HEK293 (cell line): ENCODE data around the gene LHFPL5.
A peak's percentile ranks its signal among the peaks of the same experiment; 100 is the strongest.

ENCODE experiments used
- CTCF ChIA-PET: fragments of 350-600 bp; formaldehyde crosslinking; extraction: SDS; loops from one replicate; lab custom pipeline; 2021; ENCODE audit warnings: antibody characterized with exemption; lab: Yijun Ruan, JAX
- POLR2A ChIA-PET: fragments of 300-600 bp; formaldehyde crosslinking; extraction: SDS; loops from one replicate; lab custom pipeline; 2020; ENCODE audit warnings: antibody characterized with exemption, inconsistent platforms; lab: Yijun Ruan, JAX
- H3K27ac ChIP-seq: fragments of 200-500 bp; sonication (Bioruptor generic); 2 replicates; pipeline ENCODE4 v1.5.1; 2014; ENCODE audit warnings: low read depth, low read length, control low read depth, inconsistent platforms; ENCODE audit errors: extremely low read depth
- H3K36me3 ChIP-seq, 2 experiments: fragments of 200-500 bp in 1 of 2; sonication (Bioruptor generic) in 1 of 2; 1 replicate in 1 of 2; 2 replicates in 1 of 2; pipeline ENCODE4 v1.5.1; 2014 to 2017; ENCODE audit warnings: inconsistent platforms in 2 of 2, low read length in 2 of 2; ENCODE audit not compliant: control insufficient read depth in 2 of 2, insufficient read depth in 1 of 2
- H3K4me1 ChIP-seq: fragments of 200-500 bp; sonication (Bioruptor generic); 2 replicates; pipeline ENCODE4 v1.5.1; 2014; ENCODE audit warnings: mild to moderate bottlenecking, low read length, inconsistent platforms; ENCODE audit not compliant: control insufficient read depth, insufficient read depth
- H3K4me3 ChIP-seq: 2 replicates; pipeline ENCODE4 v1.5.1; 2011; ENCODE audit warnings: low read depth, mild to moderate bottlenecking, control low read depth, low read length, moderate library complexity
- H3K9me3 ChIP-seq: fragments of 200-500 bp; sonication (Bioruptor generic); 2 replicates; pipeline ENCODE4 v1.5.1; 2014; ENCODE audit warnings: low read depth, low read length, inconsistent platforms; ENCODE audit not compliant: control insufficient read depth, insufficient read depth
- OSR2 ChIP-seq: fragments of 450-650 bp; formaldehyde crosslinking; IDR thresholded peaks from 2 replicates; pipeline ENCODE4 v1.5.1; 2016; ENCODE audit warnings: missing biosample characterization, missing genetic modification characterization
- RBAK ChIP-seq: fragments of 450-650 bp; formaldehyde crosslinking; IDR thresholded peaks from 2 replicates; pipeline ENCODE4 v1.5.1; 2016; ENCODE audit warnings: missing biosample characterization, missing genetic modification characterization
- ZBTB17 ChIP-seq: fragments of 450-650 bp; formaldehyde crosslinking; IDR thresholded peaks from 2 replicates; pipeline ENCODE4 v1.5.1; 2016; ENCODE audit warnings: missing biosample characterization, missing genetic modification characterization
- ZEB2 ChIP-seq: fragments of 450-650 bp; formaldehyde crosslinking; IDR thresholded peaks from 2 replicates; pipeline ENCODE4 v1.5.1; 2016; ENCODE audit warnings: missing biosample characterization, missing genetic modification characterization
- ZFHX2 ChIP-seq: fragments of 450-650 bp; formaldehyde crosslinking; conservative IDR thresholded peaks from 2 replicates; pipeline ENCODE4 v1.5.1; 2016; ENCODE audit warnings: missing biosample characterization, missing genetic modification characterization
- ZFP3 ChIP-seq: fragments of 450-650 bp; formaldehyde crosslinking; IDR thresholded peaks from 2 replicates; pipeline ENCODE4 v1.5.1; 2016; ENCODE audit warnings: low read depth, missing biosample characterization, missing genetic modification characterization
- ZNF184 ChIP-seq: fragments of 450-650 bp; IDR thresholded peaks from 2 replicates; pipeline ENCODE4 v1.5.1; 2018; ENCODE audit warnings: missing biosample characterization, mild to moderate bottlenecking, missing genetic modification characterization
- ZNF202 ChIP-seq: fragments of 450-650 bp; formaldehyde crosslinking; IDR thresholded peaks from 2 replicates; pipeline ENCODE4 v1.5.1; 2016; ENCODE audit warnings: missing biosample characterization, missing genetic modification characterization, borderline replicate concordance
- ZNF211 ChIP-seq: fragments of 450-650 bp; formaldehyde crosslinking; IDR thresholded peaks from 2 replicates; pipeline ENCODE4 v1.5.1; 2016; ENCODE audit warnings: low read depth, missing biosample characterization, missing genetic modification characterization
- ZNF239 ChIP-seq: fragments of 450-650 bp; formaldehyde crosslinking; IDR thresholded peaks from 2 replicates; pipeline ENCODE4 v1.5.1; 2016; ENCODE audit warnings: missing biosample characterization, missing genetic modification characterization
- ZNF362 ChIP-seq: fragments of 450-650 bp; formaldehyde crosslinking; IDR thresholded peaks from 2 replicates; pipeline ENCODE4 v1.5.1; 2016; ENCODE audit warnings: missing biosample characterization, missing genetic modification characterization
- ZNF366 ChIP-seq: fragments of 450-650 bp; formaldehyde crosslinking; conservative IDR thresholded peaks from 2 replicates; pipeline ENCODE4 v1.5.1; 2016; ENCODE audit warnings: missing biosample characterization, missing genetic modification characterization
- ZNF521 ChIP-seq: fragments of 450-650 bp; formaldehyde crosslinking; IDR thresholded peaks from 2 replicates; pipeline ENCODE4 v1.5.1; 2017; ENCODE audit warnings: missing biosample characterization, mild to moderate bottlenecking, missing genetic modification characterization
- ZNF600 ChIP-seq: fragments of 450-650 bp; formaldehyde crosslinking; IDR thresholded peaks from 2 replicates; pipeline ENCODE4 v1.5.1; 2016; ENCODE audit warnings: missing biosample characterization, missing genetic modification characterization
- ZNF785 ChIP-seq: fragments of 450-650 bp; formaldehyde crosslinking; IDR thresholded peaks from 2 replicates; pipeline ENCODE4 v1.5.1; 2016; ENCODE audit warnings: missing biosample characterization, missing genetic modification characterization
- ZNF792 ChIP-seq: fragments of 450-650 bp; formaldehyde crosslinking; IDR thresholded peaks from 2 replicates; pipeline ENCODE4 v1.5.1; 2016; ENCODE audit warnings: missing biosample characterization, missing genetic modification characterization
- TF ChIP-seq, protein P1 (sequence below): fragments of 450-650 bp; formaldehyde crosslinking; conservative IDR thresholded peaks from 2 replicates; pipeline ENCODE4 v1.5.1; 2016; ENCODE audit warnings: low read depth, missing biosample characterization, missing genetic modification characterization
- TF ChIP-seq, protein P2 (sequence below): fragments of 450-650 bp; formaldehyde crosslinking; IDR thresholded peaks from 2 replicates; pipeline ENCODE4 v1.5.1; 2016; ENCODE audit warnings: missing biosample characterization, missing genetic modification characterization

Gene LHFPL5

DNA sequence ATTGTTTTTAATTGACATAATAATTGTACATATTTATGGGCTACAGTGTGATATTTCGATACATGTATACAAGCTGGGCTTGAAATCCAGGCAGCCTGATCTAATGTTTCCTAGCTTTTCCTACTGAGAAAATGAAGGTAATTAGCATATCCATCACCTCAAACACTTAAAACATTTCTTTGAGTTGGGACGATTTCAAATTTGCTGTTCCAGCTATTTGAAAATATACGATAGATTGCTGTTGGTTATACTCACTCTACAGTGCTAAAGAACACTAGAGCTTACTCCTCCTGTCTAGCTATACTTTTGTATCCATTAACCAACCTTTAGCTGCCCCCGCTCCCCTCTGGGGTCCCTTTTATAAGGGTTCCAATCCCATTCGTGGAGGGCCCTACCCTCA is 4.7 kb downstream of the LHFPL5 start (continued):
- TF ChIP-seq ZNF362 (tag by site-specific recombination): no peak
- no peak for TF ChIP-seq ZNF521 (tag by site-specific recombination)
- no peak for TF ChIP-seq ZNF202 (tag by site-specific recombination)
- no peak for TF ChIP-seq ZNF792
- TF ChIP-seq RBAK (tag by site-specific recombination): no peak
- no peak for TF ChIP-seq ZNF211 (tag by site-specific recombination)

DNA sequence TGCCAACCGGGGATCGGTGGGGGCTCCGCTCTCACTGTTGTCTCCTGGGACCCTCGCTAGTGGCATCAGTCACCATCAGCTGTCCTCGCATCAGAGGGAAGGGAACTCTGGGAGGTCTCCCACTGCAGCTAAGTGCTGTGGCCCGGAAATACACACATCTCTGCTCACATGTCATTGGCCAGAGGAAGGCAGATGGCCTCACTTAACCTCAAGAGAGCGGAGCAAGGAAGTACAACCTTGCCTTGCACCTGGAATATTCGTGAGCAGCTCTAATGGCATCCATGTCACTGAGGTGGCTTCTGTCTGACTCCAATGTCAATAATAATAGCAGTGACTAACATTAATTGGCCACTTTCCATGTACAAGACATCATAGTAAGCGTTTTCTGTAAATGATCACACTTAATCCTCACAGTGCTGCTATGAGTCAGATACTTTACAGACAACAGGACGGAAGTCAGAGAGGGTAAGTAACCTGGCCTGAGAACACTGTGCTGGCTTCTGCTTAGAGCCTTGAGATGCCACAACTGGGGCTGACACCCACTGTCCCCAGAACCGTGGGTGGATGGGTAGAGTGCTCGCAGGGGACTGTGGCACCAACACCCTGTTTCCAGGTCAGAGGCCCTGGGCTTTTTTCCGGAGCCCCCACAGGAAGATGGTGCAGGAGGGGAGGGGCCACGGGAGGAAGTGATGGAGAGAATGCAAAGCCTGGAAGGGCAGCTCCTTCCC is 6.0 kb downstream of the LHFPL5 start:
- no peaks in the 10 kb centered on the region for H3K4me1 ChIP-seq
- no peaks in the 10 kb centered on the region for H3K9me3 ChIP-seq
- no peaks in the 10 kb centered on the region for H3K36me3 ChIP-seq
- no peak for TF ChIP-seq ZFP3 (tag by site-specific recombination)
- peak; percentile 48; the same call in 1 of the 2 replicates for TF ChIP-seq ZEB2 (tag by site-specific recombination)
- TF ChIP-seq ZNF184 (tag by site-specific recombination): 0 out of 2 replicates have a peak, but pooled peaks have one; percentile 27
- no peak for TF ChIP-seq ZNF785
- peak; percentile 58 for TF ChIP-seq ZNF600 (tag by site-specific recombination)
- peak; percentile 54 for TF ChIP-seq ZNF366 (tag by site-specific recombination)
- no peak for TF ChIP-seq ZNF239 (tag by site-specific recombination)
- TF ChIP-seq, protein P1, sequence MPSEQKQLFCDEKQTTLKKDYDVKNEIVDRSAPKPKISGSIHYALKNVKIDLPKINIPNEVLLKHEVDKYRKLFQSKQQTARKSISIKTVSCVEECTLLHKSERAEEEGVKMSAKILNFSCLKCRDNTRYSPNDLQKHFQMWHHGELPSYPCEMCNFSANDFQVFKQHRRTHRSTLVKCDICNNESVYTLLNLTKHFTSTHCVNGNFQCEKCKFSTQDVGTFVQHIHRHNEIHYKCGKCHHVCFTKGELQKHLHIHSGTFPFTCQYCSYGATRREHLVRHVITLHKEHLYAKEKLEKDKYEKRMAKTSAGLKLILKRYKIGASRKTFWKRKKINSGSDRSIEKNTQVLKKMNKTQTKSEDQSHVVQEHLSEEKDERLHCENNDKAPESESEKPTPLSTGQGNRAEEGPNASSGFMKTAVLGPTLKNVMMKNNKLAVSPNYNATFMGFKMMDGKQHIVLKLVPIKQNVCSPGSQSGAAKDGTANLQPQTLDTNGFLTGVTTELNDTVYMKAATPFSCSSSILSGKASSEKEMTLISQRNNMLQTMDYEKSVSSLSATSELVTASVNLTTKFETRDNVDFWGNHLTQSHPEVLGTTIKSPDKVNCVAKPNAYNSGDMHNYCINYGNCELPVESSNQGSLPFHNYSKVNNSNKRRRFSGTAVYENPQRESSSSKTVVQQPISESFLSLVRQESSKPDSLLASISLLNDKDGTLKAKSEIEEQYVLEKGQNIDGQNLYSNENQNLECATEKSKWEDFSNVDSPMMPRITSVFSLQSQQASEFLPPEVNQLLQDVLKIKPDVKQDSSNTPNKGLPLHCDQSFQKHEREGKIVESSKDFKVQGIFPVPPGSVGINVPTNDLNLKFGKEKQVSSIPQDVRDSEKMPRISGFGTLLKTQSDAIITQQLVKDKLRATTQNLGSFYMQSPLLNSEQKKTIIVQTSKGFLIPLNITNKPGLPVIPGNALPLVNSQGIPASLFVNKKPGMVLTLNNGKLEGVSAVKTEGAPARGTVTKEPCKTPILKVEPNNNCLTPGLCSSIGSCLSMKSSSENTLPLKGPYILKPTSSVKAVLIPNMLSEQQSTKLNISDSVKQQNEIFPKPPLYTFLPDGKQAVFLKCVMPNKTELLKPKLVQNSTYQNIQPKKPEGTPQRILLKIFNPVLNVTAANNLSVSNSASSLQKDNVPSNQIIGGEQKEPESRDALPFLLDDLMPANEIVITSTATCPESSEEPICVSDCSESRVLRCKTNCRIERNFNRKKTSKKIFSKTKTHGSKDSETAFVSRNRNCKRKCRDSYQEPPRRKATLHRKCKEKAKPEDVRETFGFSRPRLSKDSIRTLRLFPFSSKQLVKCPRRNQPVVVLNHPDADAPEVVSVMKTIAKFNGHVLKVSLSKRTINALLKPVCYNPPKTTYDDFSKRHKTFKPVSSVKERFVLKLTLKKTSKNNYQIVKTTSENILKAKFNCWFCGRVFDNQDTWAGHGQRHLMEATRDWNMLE (tag by site-specific recombination): 0 out of 2 replicates have a peak, but pooled peaks have one; percentile 36
- TF ChIP-seq ZBTB17: peak; percentile 21; the same call in 1 of the 2 replicates
- TF ChIP-seq OSR2 (tag by site-specific recombination): peak; percentile 48
- peak; percentile 60 for TF ChIP-seq ZFHX2 (tag by site-specific recombination)
- TF ChIP-seq, protein P2, sequence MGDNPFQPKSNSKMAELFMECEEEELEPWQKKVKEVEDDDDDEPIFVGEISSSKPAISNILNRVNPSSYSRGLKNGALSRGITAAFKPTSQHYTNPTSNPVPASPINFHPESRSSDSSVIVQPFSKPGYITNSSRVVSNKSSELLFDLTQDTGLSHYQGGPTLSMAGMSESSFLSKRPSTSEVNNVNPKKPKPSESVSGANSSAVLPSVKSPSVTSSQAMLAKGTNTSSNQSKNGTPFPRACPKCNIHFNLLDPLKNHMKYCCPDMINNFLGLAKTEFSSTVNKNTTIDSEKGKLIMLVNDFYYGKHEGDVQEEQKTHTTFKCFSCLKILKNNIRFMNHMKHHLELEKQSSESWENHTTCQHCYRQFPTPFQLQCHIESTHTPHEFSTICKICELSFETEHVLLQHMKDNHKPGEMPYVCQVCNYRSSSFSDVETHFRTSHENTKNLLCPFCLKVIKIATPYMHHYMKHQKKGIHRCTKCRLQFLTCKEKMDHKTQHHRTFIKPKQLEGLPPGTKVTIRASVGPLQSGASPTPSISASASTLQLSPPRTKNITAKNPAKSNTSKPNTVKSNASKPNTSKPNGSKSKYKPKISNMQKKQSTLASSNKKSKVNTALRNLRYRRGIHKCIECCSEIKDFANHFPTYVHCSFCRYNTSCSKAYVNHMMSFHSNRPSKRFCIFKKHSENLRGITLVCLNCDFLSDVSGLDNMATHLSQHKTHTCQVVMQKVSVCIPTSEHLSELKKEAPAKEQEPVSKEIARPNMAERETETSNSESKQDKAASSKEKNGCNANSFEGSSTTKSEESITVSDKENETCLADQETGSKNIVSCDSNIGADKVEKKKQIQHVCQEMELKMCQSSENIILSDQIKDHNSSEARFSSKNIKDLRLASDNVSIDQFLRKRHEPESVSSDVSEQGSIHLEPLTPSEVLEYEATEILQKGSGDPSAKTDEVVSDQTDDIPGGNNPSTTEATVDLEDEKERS (tag by site-specific recombination): no peak
- H3K4me3 ChIP-seq: no peak overlapping the region
- ChIA-PET POLR2A (no interaction called here), CTCF (no interaction called here)
- no peak overlapping the region for H3K27ac ChIP-seq
